AG08395 (cell line): ENCODE measurements around the gene ENGASE.

Source experiments
- DNase-seq: peaks from one replicate; pipeline ENCODE4 v3.0.0; 2012; ENCODE audit warnings: mixed read lengths, low spot score

ENGASE gene

GRCh38 chr17:79093270-79093669, 18.6 kb downstream of the ENGASE start:
- no peak for DNase-seq

- DNase-seq, result no peak
Observed at GRCh38 chr17:79094261-79094660, 19.6 kb downstream of the ENGASE start.

GRCh38 chr17:79095345-79096055, 20.9 kb downstream of the ENGASE start:
- DNase-seq, result no peak

GRCh38 chr17:79096477-79096876, 21.9 kb downstream of the ENGASE start:
- no peak for DNase-seq

GRCh38 chr17:79097226-79098055, 22.8 kb downstream of the ENGASE start:
- no peak for DNase-seq

- no peak for DNase-seq
Observed at GRCh38 chr17:79098282-79098867, 23.8 kb downstream of the ENGASE start.

- no peak for DNase-seq
Observed at GRCh38 chr17:79100405-79100804, 25.8 kb downstream of the ENGASE start.

GRCh38 chr17:79101111-79101673, 26.6 kb downstream of the ENGASE start:
- DNase-seq, result no peak

- no peak for DNase-seq
Observed at GRCh38 chr17:79102214-79102613, 27.6 kb downstream of the ENGASE start.

GRCh38 chr17:79104898-79105600, 30.4 kb downstream of the ENGASE start:
- no peak for DNase-seq

GRCh38 chr17:79105937-79106336, 31.3 kb downstream of the ENGASE start:
- no peak for DNase-seq

GRCh38 chr17:79106958-79107357, 32.3 kb downstream of the ENGASE start:
- no peak for DNase-seq

GRCh38 chr17:79107499-79108231, 33.0 kb downstream of the ENGASE start:
- no peak for DNase-seq

- DNase-seq, result no peak
Observed at GRCh38 chr17:79108232-79108850, 33.7 kb downstream of the ENGASE start.

- no peak for DNase-seq
Observed at GRCh38 chr17:79108870-79109269, 34.2 kb downstream of the ENGASE start.

GRCh38 chr17:79109584-79109983, 35.0 kb downstream of the ENGASE start:
- DNase-seq, result no peak

GRCh38 chr17:79111097-79111496, 36.5 kb downstream of the ENGASE start:
- DNase-seq, result no peak

GRCh38 chr17:79112471-79112870, 37.8 kb downstream of the ENGASE start:
- DNase-seq, result no peak

GRCh38 chr17:79113699-79114457, 39.3 kb downstream of the ENGASE start:
- no peak for DNase-seq
